H9 (cell line): Measurements from ENCODE around the gene ATP5PF. TPM values are rescaled to one million over a fixed set of nuclear protein-coding genes. Genes with fewer than 3 reads are reported as not detected.

Source experiments
- DNase-seq: peaks from one replicate; pipeline ENCODE4 v3.0.0-alpha.2; 2017
- H2AFZ ChIP-seq: one replicate; pipeline ENCODE4 v1.6.1; 2013; ENCODE audit warnings: mild to moderate bottlenecking, low read length, control low read depth, moderate library complexity
- H2AK5ac ChIP-seq: 2 replicates; pipeline ENCODE4 v1.6.1; 2013; ENCODE audit warnings: low read length, control low read depth, mixed read lengths; ENCODE audit not compliant: insufficient read length
- H2BK120ac ChIP-seq: one replicate; pipeline ENCODE4 v1.6.1; 2013; ENCODE audit warnings: low read depth, mild to moderate bottlenecking, low read length, control low read depth, inconsistent platforms; ENCODE audit not compliant: poor library complexity, severe bottlenecking
- H2BK12ac ChIP-seq: 2 replicates; pipeline ENCODE4 v1.6.1; 2013; ENCODE audit warnings: low read length, control low read depth, mixed read lengths, low read depth; ENCODE audit not compliant: insufficient read length
- H2BK15ac ChIP-seq: 2 replicates; pipeline ENCODE4 v1.6.1; 2013; ENCODE audit warnings: low read depth, low read length, control low read depth
- H2BK20ac ChIP-seq: one replicate; pipeline ENCODE4 v1.6.1; 2013; ENCODE audit warnings: low read depth, mild to moderate bottlenecking, low read length, control low read depth, inconsistent platforms; ENCODE audit not compliant: poor library complexity, severe bottlenecking
- H2BK5ac ChIP-seq: 2 replicates; pipeline ENCODE4 v1.6.1; 2013; ENCODE audit warnings: low read length, control low read depth, mixed read lengths; ENCODE audit not compliant: insufficient read length
- H3K14ac ChIP-seq: 2 replicates; pipeline ENCODE4 v1.6.1; 2013; ENCODE audit warnings: low read length, control low read depth; ENCODE audit not compliant: insufficient read depth
- H3K18ac ChIP-seq: 2 replicates; pipeline ENCODE4 v1.6.1; 2013; ENCODE audit warnings: low read depth, mild to moderate bottlenecking, mixed read lengths, low read length, control low read depth; ENCODE audit not compliant: insufficient read length
- H3K23ac ChIP-seq: 2 replicates; pipeline ENCODE4 v1.6.1; 2013; ENCODE audit warnings: low read length, control low read depth, mixed read lengths, low read depth; ENCODE audit not compliant: insufficient read length
- H3K23me2 ChIP-seq: 2 replicates; pipeline ENCODE4 v1.6.1; 2013; ENCODE audit warnings: low read depth, mild to moderate bottlenecking, mixed read lengths, low read length, control low read depth; ENCODE audit not compliant: insufficient read length, poor library complexity, severe bottlenecking
- H3K27ac ChIP-seq: 2 replicates; pipeline ENCODE4 v1.5.1; 2013; ENCODE audit warnings: low read length, control low read depth, mixed read lengths, low read depth; ENCODE audit not compliant: insufficient read length
- H3K27me3 ChIP-seq: 2 replicates; pipeline ENCODE4 v1.6.1; 2013; ENCODE audit warnings: low read length, control low read depth, inconsistent platforms; ENCODE audit not compliant: insufficient read depth
- H3K4ac ChIP-seq: 2 replicates; pipeline ENCODE4 v1.6.1; 2013; ENCODE audit warnings: low read depth, mild to moderate bottlenecking, control low read depth, inconsistent platforms, low read length, moderate library complexity
- H3K4me1 ChIP-seq: 2 replicates; pipeline ENCODE4 v1.6.1; 2013; ENCODE audit warnings: low read length, control low read depth, inconsistent platforms; ENCODE audit not compliant: insufficient read depth
- H3K4me2 ChIP-seq: 2 replicates; pipeline ENCODE4 v1.6.1; 2013; ENCODE audit warnings: low read length, control low read depth, mixed read lengths; ENCODE audit not compliant: insufficient read length, insufficient read depth
- H3K56ac ChIP-seq: 2 replicates; pipeline ENCODE4 v1.6.1; 2013; ENCODE audit warnings: low read depth, mild to moderate bottlenecking, mixed read lengths, low read length, control low read depth; ENCODE audit not compliant: insufficient read length
- H3K79me1 ChIP-seq: 2 replicates; pipeline ENCODE4 v1.6.1; 2013; ENCODE audit warnings: low read depth, mild to moderate bottlenecking, moderate library complexity, low read length, control low read depth, inconsistent platforms; ENCODE audit not compliant: insufficient read depth, poor library complexity, severe bottlenecking
- H3K79me2 ChIP-seq: 2 replicates; pipeline ENCODE4 v1.6.1; 2013; ENCODE audit warnings: low read length, control low read depth, inconsistent platforms; ENCODE audit not compliant: insufficient read depth
- H3K9ac ChIP-seq: 2 replicates; pipeline ENCODE4 v1.6.1; 2013; ENCODE audit warnings: low read length, control low read depth, mixed read lengths; ENCODE audit not compliant: insufficient read length; ENCODE audit errors: extremely low read depth
- H3K9me3 ChIP-seq: one replicate; pipeline ENCODE4 v1.6.1; 2013; ENCODE audit warnings: low read depth, low read length, inconsistent platforms; ENCODE audit not compliant: control insufficient read depth
- H3T11ph ChIP-seq: one replicate; pipeline ENCODE4 v1.6.1; 2013; ENCODE audit warnings: mild to moderate bottlenecking, low read length, control low read depth, inconsistent platforms
- H4K20me1 ChIP-seq: one replicate; pipeline ENCODE4 v1.6.1; 2013; ENCODE audit not compliant: control insufficient read depth, insufficient read length, insufficient read depth
- H4K5ac ChIP-seq: 2 replicates; pipeline ENCODE4 v1.6.1; 2013; ENCODE audit warnings: low read depth, mild to moderate bottlenecking, mixed read lengths, low read length, control low read depth; ENCODE audit not compliant: insufficient read length
- H4K8ac ChIP-seq: replicated peaks from 2 replicates; pipeline ENCODE4 v1.6.1; 2013; ENCODE audit warnings: low read length, control low read depth, mixed read lengths, low read depth; ENCODE audit not compliant: insufficient read length
- H4K91ac ChIP-seq: 2 replicates; pipeline ENCODE4 v1.6.1; 2013; ENCODE audit warnings: low read depth, mild to moderate bottlenecking, moderate library complexity, mixed read lengths, low read length, control low read depth; ENCODE audit not compliant: insufficient read length
- H3K27ac Mint-ChIP-seq, 3 experiments: 2 replicates in 2 of 3; 3 replicates in 1 of 3; pipeline ENCODE4 v1.8.0; 2020 to 2021; ENCODE audit warnings: mixed read lengths in 3 of 3, mild to moderate bottlenecking in 1 of 3, moderate library complexity in 1 of 3
- H3K27me3 Mint-ChIP-seq: 2 replicates; pipeline ENCODE4 v1.8.0; 2021; ENCODE audit warnings: low read depth, mild to moderate bottlenecking, moderate library complexity, mixed read lengths
- H3K36me3 Mint-ChIP-seq, 3 experiments: 2 replicates in 2 of 3; 3 replicates in 1 of 3; pipeline ENCODE4 v1.8.0; 2020 to 2021; ENCODE audit warnings: low read depth in 3 of 3, mixed read lengths in 3 of 3; ENCODE audit not compliant: insufficient read depth in 1 of 3
- H3K4me1 Mint-ChIP-seq, 2 experiments: 2 replicates each; pipeline ENCODE4 v1.8.0; 2020; ENCODE audit warnings: mixed read lengths in 2 of 2
- H3K4me3 Mint-ChIP-seq, 2 experiments: 2 replicates in 1 of 2; 3 replicates in 1 of 2; pipeline ENCODE4 v1.8.0; 2020 to 2021; ENCODE audit warnings: mild to moderate bottlenecking in 2 of 2, mixed read lengths in 2 of 2, moderate library complexity in 1 of 2
- H3K9me3 Mint-ChIP-seq, 2 experiments: 2 replicates in 1 of 2; 3 replicates in 1 of 2; pipeline ENCODE4 v1.8.0; 2020; ENCODE audit warnings: mild to moderate bottlenecking in 2 of 2, mixed read lengths in 2 of 2, moderate library complexity in 1 of 2
- WGBS: extraction: QIAGEN DNeasy Blood & Tissue Kit; methylation state at CpG from one replicate; pipeline ENCODE4 v1.1.7; 2013; ENCODE audit warnings: missing lambda C conversion rate, low lambda C conversion rate, mixed read lengths; ENCODE audit not compliant: insufficient read length; ENCODE audit errors: extremely low coverage; 5-methylcytosine and 5-hydroxymethylcytosine counted together
- total RNA-seq: library from RNA; stranded (reverse); gene quantifications from 2 replicates; pipeline ENCODE4 v1.2.1, GENCODE V29; 2021
- TF ChIP-seq, protein P1 (sequence below): fragments of 200-600 bp; sonication (generic); conservative IDR thresholded peaks from 3 replicates; pipeline ENCODE4 v1.8.0; 2021; ENCODE audit warnings: antibody characterized with exemption, mild to moderate bottlenecking

ATP5PF gene
- total RNA-seq, 1 experiment from 2014 or later: 143 TPM

GRCh38 chr21:25759573-25759972 is 24.9 kb upstream of the ATP5PF start:
- Histone ChIP-seq H3K4me1 (no peaks in the 10 kb centered on the region), H3K27me3 (no peaks in the 10 kb centered on the region), H3K4me2 (no peak overlapping the region), H3K4ac (no peak overlapping the region), H2AFZ (no peak overlapping the region), H2BK20ac (no peak overlapping the region), H3K9ac (no peak overlapping the region), H3K79me1 (no peaks in the 10 kb centered on the region), H4K20me1 (no peaks in the 10 kb centered on the region), H3K18ac (no peak overlapping the region), H3K23me2 (no peaks in the 10 kb centered on the region), H4K8ac (no peak overlapping the region), H3T11ph (no peak overlapping the region), H3K23ac (no peak overlapping the region), H3K56ac (no peak overlapping the region), H4K91ac (no peak overlapping the region), H3K27ac (no peak overlapping the region), H2BK5ac (no peak overlapping the region), H4K5ac (no peak overlapping the region), H2BK15ac (no peak overlapping the region), H2BK12ac (no peak overlapping the region), H2AK5ac (no peak overlapping the region), H3K14ac (no peak overlapping the region), H2BK120ac (no peak overlapping the region), H3K9me3 (no peaks in the 10 kb centered on the region), H3K79me2 (no peaks in the 10 kb centered on the region)
- H3K27me3 Mint-ChIP-seq: no peaks in the 10 kb centered on the region
- peaks cover 6 to 54% (median 49%) of the 10 kb centered on the region in 3 experiments; a peak in 5 of 7 replicates for H3K36me3 Mint-ChIP-seq
- H3K27ac Mint-ChIP-seq: no peak overlapping the region
- TF ChIP-seq, protein P1, sequence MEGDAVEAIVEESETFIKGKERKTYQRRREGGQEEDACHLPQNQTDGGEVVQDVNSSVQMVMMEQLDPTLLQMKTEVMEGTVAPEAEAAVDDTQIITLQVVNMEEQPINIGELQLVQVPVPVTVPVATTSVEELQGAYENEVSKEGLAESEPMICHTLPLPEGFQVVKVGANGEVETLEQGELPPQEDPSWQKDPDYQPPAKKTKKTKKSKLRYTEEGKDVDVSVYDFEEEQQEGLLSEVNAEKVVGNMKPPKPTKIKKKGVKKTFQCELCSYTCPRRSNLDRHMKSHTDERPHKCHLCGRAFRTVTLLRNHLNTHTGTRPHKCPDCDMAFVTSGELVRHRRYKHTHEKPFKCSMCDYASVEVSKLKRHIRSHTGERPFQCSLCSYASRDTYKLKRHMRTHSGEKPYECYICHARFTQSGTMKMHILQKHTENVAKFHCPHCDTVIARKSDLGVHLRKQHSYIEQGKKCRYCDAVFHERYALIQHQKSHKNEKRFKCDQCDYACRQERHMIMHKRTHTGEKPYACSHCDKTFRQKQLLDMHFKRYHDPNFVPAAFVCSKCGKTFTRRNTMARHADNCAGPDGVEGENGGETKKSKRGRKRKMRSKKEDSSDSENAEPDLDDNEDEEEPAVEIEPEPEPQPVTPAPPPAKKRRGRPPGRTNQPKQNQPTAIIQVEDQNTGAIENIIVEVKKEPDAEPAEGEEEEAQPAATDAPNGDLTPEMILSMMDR: no peak
- WGBS: no CpG with 5 or more reads among the region's 1 CpG
- H3K4me1 Mint-ChIP-seq: no peaks in the 10 kb centered on the region
- DNase-seq: no peak
- no peaks in the 10 kb centered on the region for H3K9me3 Mint-ChIP-seq
- no peak overlapping the region for H3K4me3 Mint-ChIP-seq
